ENCODE data around the gene PURA.

Gene PURA

DNA sequence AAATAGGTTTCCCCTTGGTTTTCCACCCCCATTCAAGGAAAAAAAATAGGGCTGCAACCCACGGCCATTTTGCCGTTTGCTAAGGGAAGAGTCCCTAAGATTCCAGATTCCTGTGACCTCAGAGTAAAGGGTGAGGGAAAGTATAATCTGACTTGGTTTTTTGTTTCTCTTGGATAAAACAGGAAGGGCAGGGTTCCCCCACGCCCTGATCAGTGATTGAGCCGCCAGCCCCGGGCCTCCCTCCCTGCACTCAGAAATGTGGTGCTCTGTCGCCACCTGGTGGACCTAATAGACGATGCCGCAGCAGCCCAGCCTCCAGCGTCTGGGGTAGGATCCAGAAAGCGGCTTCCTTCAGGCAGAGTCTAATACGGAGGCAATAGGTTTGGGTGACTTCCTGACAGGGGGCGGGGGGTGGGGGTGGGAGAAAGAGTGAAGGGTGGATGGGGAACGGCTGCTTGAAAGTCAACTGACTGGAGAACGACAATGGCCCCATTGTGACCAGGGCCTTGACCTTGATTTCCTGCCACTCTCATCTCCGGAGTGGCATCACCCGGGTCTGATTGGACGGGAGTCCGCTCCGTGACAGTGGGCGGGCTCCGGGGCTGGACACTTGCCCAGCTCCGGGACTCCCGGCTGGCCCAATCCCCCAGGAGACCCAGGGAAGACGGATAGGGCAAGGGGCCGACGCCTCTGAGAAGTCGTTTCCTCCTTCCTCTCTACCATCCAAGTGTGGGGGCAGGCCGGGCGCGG, 43.3 kb downstream of the PURA start:
- FAIRE-seq (no peak), DNase-seq (ENCODE audit: low spot score) (peak; percentile 81)

DNA sequence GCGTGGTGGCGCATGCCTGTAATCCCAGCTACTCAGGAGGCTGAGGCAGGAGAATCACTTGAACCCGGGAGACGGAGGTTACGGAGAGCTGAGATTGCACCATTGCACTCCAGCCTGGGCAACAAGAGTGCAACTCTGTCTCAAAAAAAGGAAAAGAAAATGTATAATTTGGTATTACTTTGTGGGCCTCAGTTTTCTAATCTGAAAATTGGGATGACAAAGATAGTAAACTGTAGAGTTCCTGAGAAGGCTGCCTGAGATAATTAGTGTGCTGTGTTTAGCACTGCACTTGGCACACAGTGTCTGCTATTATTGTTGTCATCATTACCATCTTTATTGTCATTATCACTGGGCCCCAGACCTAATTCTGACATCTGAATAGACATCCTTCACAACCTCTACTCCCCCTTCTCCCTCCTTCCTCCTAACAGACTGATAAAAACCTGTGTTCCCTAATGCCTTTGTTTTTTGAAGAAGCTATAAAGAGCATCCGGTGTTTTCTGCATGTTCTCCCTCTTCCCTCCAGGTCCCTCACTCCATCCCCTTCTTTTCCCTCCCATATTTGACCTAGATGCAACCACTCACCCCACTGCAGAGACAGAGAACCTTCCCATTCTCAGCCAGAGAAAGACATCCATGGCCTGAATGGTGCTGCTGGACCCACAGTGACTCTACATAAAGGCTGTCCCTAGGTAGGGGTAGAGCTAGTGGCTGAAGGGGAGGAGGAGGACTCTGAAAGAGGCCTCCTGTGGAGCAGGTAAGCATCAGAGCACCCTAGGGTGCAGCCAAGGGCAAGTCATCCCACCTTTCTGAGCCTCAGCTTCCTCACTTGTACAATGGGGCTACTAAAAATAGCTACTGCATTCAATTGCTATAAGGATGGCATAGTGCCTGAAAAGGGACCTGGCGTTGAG, 45.4 kb downstream of the PURA start:
- DNase-seq (ENCODE audit: low spot score): no peak
- no peak for FAIRE-seq

- FAIRE-seq (no peak), DNase-seq (ENCODE audit: low spot score) (no peak)
Observed at GRCh38 chr5:140162275-140162674, 48.4 kb downstream of the PURA start.

GRCh38 chr5:140162781-140163180, 48.9 kb downstream of the PURA start:
- no peak for FAIRE-seq
- no peak for DNase-seq (ENCODE audit: low spot score)

DNA sequence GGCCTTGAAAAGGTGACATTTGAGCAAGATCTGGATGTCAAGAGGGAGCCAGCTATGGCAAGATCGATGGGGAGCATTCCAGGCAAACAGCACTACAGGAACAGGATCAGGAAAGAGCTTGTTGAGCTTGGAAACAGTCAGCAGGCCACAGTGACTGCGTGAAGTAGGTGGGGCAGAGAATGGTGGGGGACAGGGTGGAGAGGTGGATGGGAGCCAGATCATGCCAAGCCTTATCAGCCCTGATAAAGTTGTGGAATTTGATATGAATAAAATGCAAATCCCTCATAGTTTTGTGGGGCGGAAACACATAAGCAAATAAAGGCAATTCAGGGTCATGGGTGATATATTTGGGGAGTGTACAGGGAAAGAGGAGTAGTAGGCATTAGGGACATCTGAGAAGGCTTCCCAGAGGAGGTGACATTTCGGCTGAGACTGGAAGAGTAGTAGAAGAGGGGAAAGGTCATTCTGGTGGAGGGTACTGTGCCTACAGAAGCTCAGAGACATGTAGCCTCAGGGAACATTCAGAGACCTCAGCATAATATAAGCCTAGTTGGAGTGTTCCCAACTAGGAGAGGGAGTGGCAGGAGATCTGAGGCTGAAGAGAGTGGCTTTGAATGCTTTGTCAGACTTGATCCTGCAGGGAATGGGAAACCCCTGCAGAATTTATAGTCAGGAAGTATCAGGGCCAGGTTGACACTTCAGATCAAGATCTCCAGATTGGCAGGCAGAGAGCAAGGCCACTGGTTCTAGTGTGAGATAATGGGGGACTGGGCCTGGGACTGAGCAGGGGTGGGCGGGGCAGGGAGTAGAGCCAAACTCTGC, 51.4 kb downstream of the PURA start:
- DNase-seq (ENCODE audit: low spot score) (no peak), FAIRE-seq (no peak)

- no peak for DNase-seq (ENCODE audit: low spot score)
- no peak for FAIRE-seq
Observed at GRCh38 chr5:140165923-140166270, 52.0 kb downstream of the PURA start.

DNA sequence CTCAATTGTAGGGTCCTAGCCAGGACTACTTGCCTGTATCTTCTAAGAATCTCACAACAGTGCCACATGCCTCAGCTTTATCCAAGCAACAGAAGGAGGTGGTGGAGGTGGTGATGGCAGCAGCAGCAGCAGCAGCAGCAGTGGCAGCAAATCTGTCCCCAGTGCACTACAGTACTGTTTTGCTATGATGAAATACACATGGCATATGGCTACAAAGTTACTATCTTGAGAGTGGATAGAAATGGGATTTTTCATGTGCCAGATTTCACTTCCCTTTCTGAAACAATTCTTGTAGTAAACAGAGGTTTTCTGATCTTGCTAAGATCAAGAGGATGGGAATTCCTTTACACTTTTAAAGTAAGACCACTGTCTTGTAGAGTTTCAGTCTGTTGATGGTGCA, 53.0 kb downstream of the PURA start:
- FAIRE-seq (no peak), DNase-seq (ENCODE audit: low spot score) (no peak)

DNA sequence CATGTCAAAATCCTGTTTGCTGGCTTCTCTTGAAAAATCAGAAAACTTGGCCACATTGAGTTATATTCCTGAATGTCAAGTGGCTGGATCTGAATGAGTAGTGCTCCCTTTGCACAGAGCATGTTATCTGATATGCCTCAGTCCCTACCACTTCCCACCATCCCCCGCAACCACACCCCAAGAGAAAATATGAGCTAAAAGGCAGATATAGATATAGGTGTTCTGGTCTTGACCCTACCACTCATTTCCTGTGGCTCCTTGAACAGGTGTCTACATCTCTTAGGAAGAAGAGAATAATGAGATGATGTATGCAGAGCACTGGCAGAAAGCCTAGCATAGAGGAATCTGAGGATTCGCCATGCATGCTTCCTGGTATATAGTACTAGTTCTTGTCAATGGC, 54.5 kb downstream of the PURA start:
- DNase-seq (ENCODE audit: low spot score) (no peak), FAIRE-seq (no peak)

GRCh38 chr5:140169410-140169809, 55.5 kb downstream of the PURA start:
- DNase-seq (ENCODE audit: low spot score) (no peak), FAIRE-seq (no peak)

GRCh38 chr5:140172483-140172882, 58.6 kb downstream of the PURA start:
- FAIRE-seq: no peak

DNA sequence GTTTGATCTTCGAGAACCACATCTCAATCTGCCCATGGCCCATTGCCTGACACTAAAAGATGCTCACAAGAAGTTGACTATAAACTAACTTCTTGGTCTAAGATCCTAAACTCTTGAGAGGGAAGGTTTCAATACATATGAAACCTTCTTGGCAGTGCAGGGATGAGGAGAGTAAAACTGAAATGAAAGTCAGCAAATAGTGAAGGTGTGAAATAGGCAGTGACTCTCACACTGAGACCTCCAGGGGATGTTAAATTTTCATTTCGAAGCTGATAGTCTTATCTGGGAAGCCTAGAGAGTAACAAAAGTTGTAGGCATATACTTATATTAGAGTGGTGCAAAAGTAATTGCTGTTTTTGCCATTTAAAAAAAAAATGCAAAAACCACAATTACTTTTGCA, 60.1 kb downstream of the PURA start:
- no peak for FAIRE-seq
- DNase-seq (ENCODE audit: low spot score): no peak

More at GRCh38 chr5:140172483-140172882, 58.6 kb downstream of the PURA start:
- no peak for DNase-seq (ENCODE audit: low spot score)

DNA sequence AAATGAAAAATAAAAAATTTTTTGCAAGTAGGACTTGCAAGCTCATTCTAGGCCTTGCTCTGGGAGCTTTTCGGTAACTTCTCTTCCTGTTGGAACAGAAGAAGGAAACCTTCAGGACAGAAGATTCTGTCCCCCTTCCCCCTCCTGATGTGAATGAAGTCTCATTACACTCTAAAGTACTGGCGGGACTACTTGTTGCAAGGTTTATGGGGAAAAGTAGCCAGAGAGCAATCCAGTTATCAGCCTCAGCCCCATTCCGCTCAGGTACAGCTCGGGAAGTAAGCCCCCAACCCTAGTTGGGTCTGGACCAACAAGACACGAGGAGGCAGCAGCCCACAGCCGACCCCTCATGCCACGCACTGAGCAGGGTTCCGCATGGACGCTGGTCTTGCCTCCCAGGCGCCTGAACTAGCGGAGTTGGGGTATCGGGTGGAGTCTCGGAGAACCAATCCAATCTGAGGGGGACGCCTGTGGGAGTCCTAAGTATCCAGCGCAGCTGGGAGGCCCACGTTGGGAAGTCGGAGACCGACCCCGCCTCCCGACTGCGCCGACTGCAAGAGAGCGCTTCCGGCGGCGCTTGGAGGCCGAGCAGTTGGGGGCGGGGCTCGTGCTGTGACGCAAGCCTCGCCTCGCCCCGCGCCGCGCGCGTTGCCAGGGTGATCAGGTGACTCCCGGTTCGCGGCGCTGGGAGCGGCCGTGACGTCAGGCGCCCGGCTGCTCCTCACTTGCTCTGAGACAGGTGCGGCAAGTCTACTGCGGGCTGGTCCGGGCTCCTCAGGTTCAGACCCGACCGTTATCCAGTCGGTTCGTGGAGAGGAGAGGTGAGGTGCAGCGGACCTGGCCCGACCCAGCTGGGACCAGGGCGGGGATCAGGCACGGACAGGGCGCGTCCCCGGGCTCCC, 60.8 kb downstream of the PURA start, which contains the start of gene CYSTM1:
CYSTM1 (plus strand) TSS at position 724 of the 902 bp plus-strand sequence. CDS start 19,278 bp downstream, outside the sequence.
- no peak for FAIRE-seq
- DNase-seq (ENCODE audit: low spot score): peak; percentile 90

Data from urothelium cell line (cell line).